ENCODE results near the gene IQGAP2.

Gene IQGAP2

DNA sequence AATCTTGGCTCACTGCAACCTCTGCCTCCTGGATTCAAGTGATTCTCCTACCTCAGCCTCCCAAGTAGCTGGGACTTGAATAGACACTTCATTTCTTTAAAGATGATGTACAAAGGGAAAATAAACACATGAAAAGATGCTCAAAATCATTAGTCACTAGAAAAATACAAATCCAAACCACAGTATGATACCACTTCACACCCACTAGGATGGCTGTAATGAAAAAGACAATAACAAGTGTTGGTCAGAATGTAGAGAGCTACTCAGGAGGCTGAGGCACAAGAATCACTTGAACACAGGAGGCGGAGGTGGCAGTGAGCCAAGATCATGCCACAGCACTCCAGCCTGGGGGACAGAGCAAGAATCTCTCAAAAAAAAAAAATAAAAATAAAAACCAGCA lies 207.1 kb downstream of the IQGAP2 start:
- Histone ChIP-seq H3K4me3 (ENCODE audit: low read length in 2 of 2) (no peak overlapping the region), H3K9me3 (ENCODE audit: control insufficient read depth in 2 of 2, low read length in 2 of 2) (no peaks in the 10 kb centered on the region), H3K36me3 (ENCODE audit: control insufficient read depth in 2 of 2, insufficient read depth in 2 of 2, low read length in 2 of 2) (peaks cover 14 to 30% of the 10 kb centered on the region in 2 donors), H3K9ac (ENCODE audit: low read depth in 1 of 2, low read length in 2 of 2) (no peak overlapping the region), H3K27me3 (ENCODE audit: control insufficient read depth in 2 of 2, insufficient read depth in 2 of 2, low read length in 2 of 2) (no peaks in the 10 kb centered on the region), H3K4me1 (ENCODE audit: control insufficient read depth in 2 of 2, insufficient read depth in 2 of 2, low read length in 2 of 2) (no peaks in the 10 kb centered on the region), H3K27ac (ENCODE audit: low read depth in 2 of 2, low read length in 2 of 2) (no peak overlapping the region)

DNA sequence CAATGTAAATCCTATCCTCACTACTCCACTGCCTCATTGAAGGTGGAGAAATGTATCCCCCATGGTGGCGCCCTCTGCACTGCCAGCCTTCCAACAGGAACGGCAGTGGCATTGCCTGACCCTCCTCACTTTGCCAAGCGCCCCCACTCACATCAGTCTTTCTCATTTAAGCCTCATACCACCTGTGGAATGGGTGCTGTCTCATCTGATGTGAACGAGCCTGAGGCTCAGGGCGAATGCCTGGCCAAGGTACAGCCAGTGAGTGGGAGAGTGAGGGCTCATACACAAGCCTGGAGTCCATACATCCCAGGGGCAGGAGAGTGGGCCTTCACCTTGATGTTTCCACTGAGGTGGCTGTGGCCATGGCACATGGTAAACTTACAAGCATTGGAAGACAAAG lies 209.9 kb downstream of the IQGAP2 start:
- Histone ChIP-seq H3K27me3 (ENCODE audit: control insufficient read depth in 2 of 2, insufficient read depth in 2 of 2, low read length in 2 of 2) (no peaks in the 10 kb centered on the region), H3K4me1 (ENCODE audit: control insufficient read depth in 2 of 2, insufficient read depth in 2 of 2, low read length in 2 of 2) (no peaks in the 10 kb centered on the region), H3K9me3 (ENCODE audit: control insufficient read depth in 2 of 2, low read length in 2 of 2) (no peaks in the 10 kb centered on the region), H3K36me3 (ENCODE audit: control insufficient read depth in 2 of 2, insufficient read depth in 2 of 2, low read length in 2 of 2) (peaks cover 13 to 27% of the 10 kb centered on the region in 2 donors), H3K27ac (ENCODE audit: low read depth in 2 of 2, low read length in 2 of 2) (no peak overlapping the region), H3K4me3 (ENCODE audit: low read length in 2 of 2) (no peak overlapping the region), H3K9ac (ENCODE audit: low read depth in 1 of 2, low read length in 2 of 2) (no peak overlapping the region)

DNA sequence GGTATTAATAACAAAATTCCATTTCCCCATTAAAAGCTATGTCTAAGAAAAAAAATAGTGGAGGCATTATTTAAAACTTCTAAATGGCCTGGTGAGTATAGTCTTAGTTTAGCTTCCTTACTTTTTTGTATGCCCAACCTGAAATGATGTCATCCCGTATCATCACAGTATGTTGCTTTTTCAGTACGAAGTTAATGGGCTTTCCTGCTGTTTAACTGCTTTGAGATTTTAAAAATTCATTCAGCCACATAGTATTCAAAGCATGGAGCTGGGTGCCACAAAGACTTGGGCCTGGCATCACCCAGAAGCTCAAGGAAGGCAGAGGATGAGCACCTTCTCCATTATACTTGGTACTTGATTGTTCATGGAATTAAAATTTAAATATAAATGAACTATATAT lies 212.7 kb downstream of the IQGAP2 start:
- H3K27me3 ChIP-seq (ENCODE audit: control insufficient read depth in 2 of 2, insufficient read depth in 2 of 2, low read length in 2 of 2), result no peaks in the 10 kb centered on the region

DNA sequence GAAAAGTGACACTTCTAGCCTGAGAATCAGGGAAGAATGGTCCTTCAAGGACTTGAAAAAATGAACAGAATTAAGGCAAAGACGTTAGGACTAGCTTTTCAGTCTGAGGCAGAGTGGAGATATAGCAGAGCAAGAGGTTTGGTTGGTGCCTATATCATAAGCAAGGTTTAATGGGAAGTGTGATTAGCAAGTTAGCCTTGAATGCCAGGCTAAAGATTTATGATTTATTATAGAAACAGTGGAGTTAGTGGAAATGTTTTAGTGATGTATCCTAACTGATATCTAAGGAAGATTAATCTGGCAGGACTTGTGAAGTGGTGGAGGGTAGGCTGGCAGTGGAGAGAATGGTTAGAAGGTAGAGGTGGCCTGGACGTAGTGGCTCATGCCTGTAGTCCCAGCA lies 213.1 kb downstream of the IQGAP2 start:
- Histone ChIP-seq H3K4me1 (ENCODE audit: control insufficient read depth in 2 of 2, insufficient read depth in 2 of 2, low read length in 2 of 2) (no peaks in the 10 kb centered on the region), H3K9me3 (ENCODE audit: control insufficient read depth in 2 of 2, low read length in 2 of 2) (no peaks in the 10 kb centered on the region), H3K27me3 (ENCODE audit: control insufficient read depth in 2 of 2, insufficient read depth in 2 of 2, low read length in 2 of 2) (no peaks in the 10 kb centered on the region)

More for the DNA sequence above, 212.7 kb downstream of the IQGAP2 start:
- Histone ChIP-seq H3K9ac (ENCODE audit: low read depth in 1 of 2, low read length in 2 of 2) (no peak overlapping the region), H3K9me3 (ENCODE audit: control insufficient read depth in 2 of 2, low read length in 2 of 2) (no peaks in the 10 kb centered on the region), H3K36me3 (ENCODE audit: control insufficient read depth in 2 of 2, insufficient read depth in 2 of 2, low read length in 2 of 2) (peaks cover 15 to 29% of the 10 kb centered on the region in 2 donors), H3K4me3 (ENCODE audit: low read length in 2 of 2) (no peak overlapping the region), H3K27ac (ENCODE audit: low read depth in 2 of 2, low read length in 2 of 2) (no peak overlapping the region), H3K4me1 (ENCODE audit: control insufficient read depth in 2 of 2, insufficient read depth in 2 of 2, low read length in 2 of 2) (no peaks in the 10 kb centered on the region)

DNA sequence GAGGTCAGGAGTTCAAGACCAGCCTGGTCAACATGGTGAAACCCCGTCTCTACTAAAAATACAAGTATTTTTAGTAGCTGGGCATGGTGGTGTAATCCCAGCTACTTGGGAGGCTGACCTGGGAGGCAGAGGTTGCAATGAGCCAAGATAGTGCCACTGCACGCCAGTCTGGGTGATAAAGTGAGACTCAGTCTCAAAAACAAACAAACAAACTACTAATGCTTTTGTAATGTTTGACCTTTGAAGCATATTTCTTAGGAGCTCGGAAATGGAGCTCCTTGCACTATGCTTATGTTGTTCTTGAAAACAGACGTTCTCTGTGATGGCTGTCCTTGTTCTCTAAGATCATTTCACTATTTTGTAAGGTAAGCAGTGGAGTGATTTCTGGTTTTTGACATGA lies 214.1 kb downstream of the IQGAP2 start:
- no peak overlapping the region for H3K27ac ChIP-seq (ENCODE audit: low read depth in 2 of 2, low read length in 2 of 2)
- H3K9ac ChIP-seq (ENCODE audit: low read depth in 1 of 2, low read length in 2 of 2), result no peak overlapping the region
- H3K36me3 ChIP-seq (ENCODE audit: control insufficient read depth in 2 of 2, insufficient read depth in 2 of 2, low read length in 2 of 2), result peaks cover 5 to 18% of the 10 kb centered on the region in 2 donors
- no peaks in the 10 kb centered on the region for H3K4me1 ChIP-seq (ENCODE audit: control insufficient read depth in 2 of 2, insufficient read depth in 2 of 2, low read length in 2 of 2)
- H3K9me3 ChIP-seq (ENCODE audit: control insufficient read depth in 2 of 2, low read length in 2 of 2), result no peaks in the 10 kb centered on the region
- H3K27me3 ChIP-seq (ENCODE audit: control insufficient read depth in 2 of 2, insufficient read depth in 2 of 2, low read length in 2 of 2), result no peaks in the 10 kb centered on the region
- H3K4me3 ChIP-seq (ENCODE audit: low read length in 2 of 2), result no peak overlapping the region

More for the DNA sequence above, 213.1 kb downstream of the IQGAP2 start:
- Histone ChIP-seq H3K4me3 (ENCODE audit: low read length in 2 of 2) (no peak overlapping the region), H3K27ac (ENCODE audit: low read depth in 2 of 2, low read length in 2 of 2) (no peak overlapping the region), H3K9ac (ENCODE audit: low read depth in 1 of 2, low read length in 2 of 2) (no peak overlapping the region), H3K36me3 (ENCODE audit: control insufficient read depth in 2 of 2, insufficient read depth in 2 of 2, low read length in 2 of 2) (peaks cover 11 to 25% of the 10 kb centered on the region in 2 donors)

DNA sequence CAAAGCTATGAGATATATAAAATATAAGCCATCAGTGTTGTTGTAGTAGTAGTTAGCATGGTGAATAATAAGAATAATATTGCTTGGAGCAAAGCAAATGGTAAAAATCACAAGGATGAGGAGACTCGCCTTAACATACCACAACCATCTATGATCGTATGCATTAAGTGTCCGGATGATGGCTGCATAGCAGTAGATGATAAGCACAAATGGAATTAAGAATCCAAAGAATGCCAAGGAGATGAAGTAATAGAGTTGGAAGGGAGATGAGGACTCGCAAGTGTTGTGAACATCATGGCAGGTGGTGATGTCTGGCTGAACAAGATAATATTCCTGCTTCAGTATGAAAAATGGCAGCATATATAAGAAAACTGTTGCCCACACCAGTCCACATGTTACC lies 214.6 kb downstream of the IQGAP2 start:
- Histone ChIP-seq H3K36me3 (ENCODE audit: control insufficient read depth in 2 of 2, insufficient read depth in 2 of 2, low read length in 2 of 2) (peaks cover 5 to 17% of the 10 kb centered on the region in 2 donors), H3K9me3 (ENCODE audit: control insufficient read depth in 2 of 2, low read length in 2 of 2) (no peaks in the 10 kb centered on the region), H3K27me3 (ENCODE audit: control insufficient read depth in 2 of 2, insufficient read depth in 2 of 2, low read length in 2 of 2) (no peaks in the 10 kb centered on the region), H3K9ac (ENCODE audit: low read depth in 1 of 2, low read length in 2 of 2) (no peak overlapping the region), H3K4me3 (ENCODE audit: low read length in 2 of 2) (no peak overlapping the region), H3K27ac (ENCODE audit: low read depth in 2 of 2, low read length in 2 of 2) (no peak overlapping the region), H3K4me1 (ENCODE audit: control insufficient read depth in 2 of 2, insufficient read depth in 2 of 2, low read length in 2 of 2) (no peaks in the 10 kb centered on the region)

DNA sequence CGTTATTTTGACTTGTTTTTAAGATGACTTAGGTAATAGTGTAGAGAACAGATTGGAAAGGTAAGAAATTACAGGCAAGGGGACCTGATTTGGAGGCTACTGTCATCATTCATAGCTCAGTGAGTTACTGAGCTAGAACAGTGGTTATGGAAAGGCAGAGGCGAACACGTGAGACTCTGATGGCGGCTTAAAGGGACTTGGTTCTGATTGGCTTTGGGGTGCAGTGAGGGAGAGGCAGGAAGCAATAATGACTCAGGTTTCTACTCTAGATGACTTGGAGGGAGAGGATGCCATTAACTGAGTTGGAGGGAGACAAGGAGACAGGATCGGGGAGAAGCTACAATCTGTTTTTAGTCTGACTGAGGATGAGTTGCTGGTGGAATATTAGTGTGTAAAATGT lies 217.1 kb downstream of the IQGAP2 start:
- Histone ChIP-seq H3K36me3 (ENCODE audit: control insufficient read depth in 2 of 2, insufficient read depth in 2 of 2, low read length in 2 of 2) (peaks cover 5 to 9% of the 10 kb centered on the region in 2 donors), H3K27me3 (ENCODE audit: control insufficient read depth in 2 of 2, insufficient read depth in 2 of 2, low read length in 2 of 2) (no peaks in the 10 kb centered on the region), H3K4me1 (ENCODE audit: control insufficient read depth in 2 of 2, insufficient read depth in 2 of 2, low read length in 2 of 2) (no peaks in the 10 kb centered on the region), H3K9me3 (ENCODE audit: control insufficient read depth in 2 of 2, low read length in 2 of 2) (no peaks in the 10 kb centered on the region), H3K4me3 (ENCODE audit: low read length in 2 of 2) (no peak overlapping the region), H3K9ac (ENCODE audit: low read depth in 1 of 2, low read length in 2 of 2) (no peak overlapping the region), H3K27ac (ENCODE audit: low read depth in 2 of 2, low read length in 2 of 2) (no peak overlapping the region)

DNA sequence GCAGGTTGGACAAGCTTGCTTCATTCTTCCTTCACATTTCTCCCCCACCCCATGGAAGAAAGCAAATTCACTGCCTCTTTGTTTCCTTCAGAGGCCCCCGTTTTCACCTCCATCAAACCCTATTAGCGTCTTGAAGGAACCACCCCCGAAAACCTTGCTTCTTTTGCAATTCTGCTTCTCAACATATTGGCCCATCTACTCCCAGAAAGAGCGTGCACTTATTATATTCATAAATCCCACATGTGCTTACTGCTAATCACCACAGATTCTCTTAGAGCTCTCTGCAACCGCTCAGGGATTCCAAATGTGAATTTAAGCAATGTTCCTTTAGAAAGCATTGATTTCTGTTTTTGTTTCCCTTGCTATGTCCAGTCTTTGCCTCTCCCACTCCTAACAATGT lies 219.0 kb downstream of the IQGAP2 start:
- Histone ChIP-seq H3K27ac (ENCODE audit: low read depth in 2 of 2, low read length in 2 of 2) (no peak overlapping the region), H3K27me3 (ENCODE audit: control insufficient read depth in 2 of 2, insufficient read depth in 2 of 2, low read length in 2 of 2) (no peaks in the 10 kb centered on the region), H3K4me3 (ENCODE audit: low read length in 2 of 2) (peak overlapping the region in 1 of 2 donors; percentile 9), H3K4me1 (ENCODE audit: control insufficient read depth in 2 of 2, insufficient read depth in 2 of 2, low read length in 2 of 2) (no peaks in the 10 kb centered on the region), H3K9ac (ENCODE audit: low read depth in 1 of 2, low read length in 2 of 2) (no peak overlapping the region), H3K9me3 (ENCODE audit: control insufficient read depth in 2 of 2, low read length in 2 of 2) (no peaks in the 10 kb centered on the region), H3K36me3 (ENCODE audit: control insufficient read depth in 2 of 2, insufficient read depth in 2 of 2, low read length in 2 of 2) (peaks cover 5 to 7% of the 10 kb centered on the region in 2 donors)

DNA sequence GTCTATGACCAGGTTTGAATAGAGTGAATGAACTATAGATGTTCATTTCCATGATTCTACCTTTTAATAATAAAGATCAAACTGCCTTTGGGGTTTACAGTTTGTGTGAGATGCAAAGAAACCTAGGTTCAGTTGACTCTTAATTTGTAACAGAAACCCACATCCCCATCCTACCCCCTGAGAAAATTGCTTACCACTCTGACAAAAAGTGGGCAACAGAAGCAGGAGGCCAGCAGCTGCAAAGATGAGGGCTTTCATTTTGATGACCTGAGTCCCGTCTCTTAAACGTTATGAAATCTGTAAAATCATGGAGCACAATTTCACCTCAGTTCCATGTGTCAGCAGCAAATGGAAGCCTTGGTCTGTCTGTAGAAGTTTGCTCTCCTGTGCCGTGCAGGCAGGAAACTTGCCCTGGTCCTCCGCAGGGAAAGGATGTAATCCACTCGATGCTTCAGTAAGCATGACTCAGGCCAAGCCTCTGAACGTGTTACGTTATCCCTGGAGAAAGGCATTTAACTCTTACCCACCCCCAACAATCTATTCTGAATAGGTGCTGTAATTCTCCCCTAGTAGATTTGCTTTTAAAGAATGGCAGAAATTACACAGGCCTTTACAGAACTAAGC lies 220.0 kb downstream of the IQGAP2 start, which contains the start of gene F2RL2:
Gene F2RL2, minus strand, starts transcription at position 431 of the 624 bp plus-strand sequence. Its CDS starts 173 bp downstream, at position 258.
- peak within 1 kb of the TSS in 1 of 2 donors; percentile 9 for H3K4me3 ChIP-seq (ENCODE audit: low read length in 2 of 2)

DNA sequence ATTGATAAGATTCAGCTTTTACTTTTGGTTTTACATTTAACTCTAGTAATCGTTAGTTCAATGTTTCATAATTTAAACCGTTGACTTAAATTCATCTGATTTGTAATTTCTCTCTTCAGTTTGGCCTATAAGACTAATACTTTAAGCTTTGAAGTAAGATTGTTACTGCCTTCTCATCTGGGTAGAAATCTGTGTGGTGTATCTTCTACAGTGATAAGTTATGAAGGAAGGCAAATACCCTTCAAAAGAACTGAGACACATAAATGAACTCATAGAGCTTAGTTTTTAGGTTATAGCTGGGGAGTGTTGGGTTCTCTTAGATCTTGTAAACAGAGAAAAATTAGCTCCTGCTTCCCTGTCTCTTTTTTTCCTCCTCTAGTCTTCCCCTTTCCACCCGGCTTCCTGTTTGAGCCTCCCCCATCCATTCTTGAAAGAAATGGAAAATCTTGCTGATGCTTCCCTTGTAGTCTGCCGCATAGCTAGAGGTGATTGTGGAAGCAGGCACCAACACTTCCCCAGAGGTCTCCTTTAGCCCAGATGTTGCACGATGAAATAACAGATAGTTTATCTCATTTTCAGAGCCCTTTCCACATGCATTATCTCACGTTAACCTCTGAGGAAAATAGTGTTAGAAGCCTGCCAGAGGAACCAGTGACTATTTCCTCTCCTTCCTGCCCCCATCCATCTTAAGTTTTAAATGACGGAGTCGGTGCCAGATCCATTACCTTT lies 222.2 kb downstream of the IQGAP2 start:
- H3K4me3 ChIP-seq (ENCODE audit: low read length in 2 of 2), result no peak overlapping the region
- H3K36me3 ChIP-seq (ENCODE audit: control insufficient read depth in 2 of 2, insufficient read depth in 2 of 2, low read length in 2 of 2), result no peaks in the 10 kb centered on the region
- no peaks in the 10 kb centered on the region for H3K27me3 ChIP-seq (ENCODE audit: control insufficient read depth in 2 of 2, insufficient read depth in 2 of 2, low read length in 2 of 2)
- H3K9ac ChIP-seq (ENCODE audit: low read depth in 1 of 2, low read length in 2 of 2), result no peak overlapping the region
- H3K4me1 ChIP-seq (ENCODE audit: control insufficient read depth in 2 of 2, insufficient read depth in 2 of 2, low read length in 2 of 2), result no peaks in the 10 kb centered on the region
- no peak overlapping the region for H3K27ac ChIP-seq (ENCODE audit: low read depth in 2 of 2, low read length in 2 of 2)
- H3K9me3 ChIP-seq (ENCODE audit: control insufficient read depth in 2 of 2, low read length in 2 of 2), result no peaks in the 10 kb centered on the region

More for the DNA sequence above, 220.0 kb downstream of the IQGAP2 start, which contains the start of gene F2RL2:
- no peaks in the 10 kb centered on the region for H3K9me3 ChIP-seq (ENCODE audit: control insufficient read depth in 2 of 2, low read length in 2 of 2)
- H3K27me3 ChIP-seq (ENCODE audit: control insufficient read depth in 2 of 2, insufficient read depth in 2 of 2, low read length in 2 of 2), result no peaks in the 10 kb centered on the region
- H3K36me3 ChIP-seq (ENCODE audit: control insufficient read depth in 2 of 2, insufficient read depth in 2 of 2, low read length in 2 of 2), result peaks cover 2% of the 10 kb centered on the region in 2 donors
- no peak within 1 kb of the TSS for H3K9ac ChIP-seq (ENCODE audit: low read depth in 1 of 2, low read length in 2 of 2)
- H3K27ac ChIP-seq (ENCODE audit: low read depth in 2 of 2, low read length in 2 of 2), result no peak within 1 kb of the TSS
- H3K4me1 ChIP-seq (ENCODE audit: control insufficient read depth in 2 of 2, insufficient read depth in 2 of 2, low read length in 2 of 2), result no peaks in the 10 kb centered on the region
